GM21825 (cell line): ENCODE measurements around the gene FANCC.

Source experiments
- ATAC-seq: cut with Tn5 transposase; IDR thresholded peaks from one replicate; pipeline ENCODE4 v1.9.1; 2021; ENCODE audit warnings: mild to moderate bottlenecking, moderate library complexity; ENCODE audit not compliant: unreplicated experiment

The FANCC gene

DNA sequence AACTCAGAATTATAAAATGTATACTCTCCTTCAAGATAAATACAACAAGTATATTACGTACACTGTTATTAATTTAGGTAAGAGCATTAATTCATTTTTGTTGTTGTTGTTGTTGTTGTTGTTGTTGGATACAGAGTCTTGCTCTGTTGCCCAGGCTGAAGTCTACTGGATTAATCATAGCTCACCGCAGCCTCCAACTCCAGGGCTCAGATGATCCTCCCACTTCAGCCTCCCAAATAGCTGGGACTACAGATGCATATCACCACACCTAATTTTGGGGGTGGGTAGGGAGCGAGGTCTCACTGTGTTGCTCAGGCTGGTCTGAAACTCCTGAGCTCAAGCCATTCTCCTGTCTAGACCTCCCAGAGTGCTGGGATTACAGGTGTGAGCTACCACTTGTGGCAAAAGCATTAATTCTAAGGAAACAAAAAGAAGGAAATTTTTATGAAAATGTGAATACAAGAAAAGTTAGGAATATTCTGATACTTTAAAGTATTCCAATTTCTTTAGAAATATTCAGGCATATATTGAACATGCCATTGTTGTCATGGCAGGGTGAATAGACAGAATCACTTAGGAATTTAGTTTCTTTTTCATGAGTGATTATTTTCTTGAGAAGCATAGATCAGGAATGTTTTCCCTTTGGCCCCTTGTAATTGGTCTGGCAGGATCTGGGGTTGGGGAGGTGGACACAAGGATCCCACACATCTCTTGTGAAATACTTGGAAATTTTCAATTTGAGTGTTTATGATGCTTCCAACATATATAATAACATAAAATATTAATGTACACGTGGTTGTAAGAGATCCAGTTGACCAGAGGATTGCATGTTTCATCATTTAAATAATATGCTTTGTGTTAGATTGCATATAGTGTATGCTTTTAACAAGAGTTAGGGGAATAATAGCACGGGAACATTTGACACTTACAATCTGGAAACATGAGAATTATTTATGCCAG is 263.6 kb downstream of the FANCC start:
- ATAC-seq = no peak

DNA sequence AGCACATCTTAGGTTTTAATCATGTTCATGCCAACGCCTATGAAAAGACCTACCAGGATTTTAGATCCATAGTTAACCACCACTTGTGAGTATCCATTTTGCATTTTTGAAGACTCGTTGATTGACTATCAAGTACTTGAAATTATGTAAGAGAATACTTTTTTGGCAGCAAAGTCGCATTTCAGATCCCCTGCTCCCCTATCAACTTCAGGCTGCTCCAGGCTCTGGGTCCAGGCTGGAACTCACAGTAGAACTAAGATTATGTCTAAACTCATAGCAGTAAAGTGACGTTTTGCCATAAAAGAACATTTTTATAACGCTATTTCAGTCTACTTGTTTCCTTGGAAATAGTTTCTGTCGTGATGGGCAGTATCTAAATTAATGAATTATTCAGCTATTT is 267.7 kb downstream of the FANCC start:
- no peak for ATAC-seq
